Prostate gland (tissue), 2 donors: ENCODE measurements around the gene DNAAF5. TPM values are rescaled to one million over a fixed set of nuclear protein-coding genes. Genes with fewer than 3 reads are reported as not detected.
A peak's percentile ranks its signal among the peaks of the same experiment; 100 is the strongest.

ENCODE experiments used
- DNase-seq: peaks from one replicate; pipeline ENCODE4 v3.0.0-alpha.2; 2019; ENCODE audit warnings: low spot score
- H3K27ac ChIP-seq, 2 donors: fragments of 200-600 bp; sonication (generic); 2 replicates each; pipeline ENCODE4 v1.5.1; 2017 to 2019
- H3K27me3 ChIP-seq: fragments of 200-600 bp; sonication (generic); replicated peaks from 2 replicates; pipeline ENCODE4 v1.5.1; 2019; ENCODE audit not compliant: insufficient read depth
- H3K36me3 ChIP-seq, 2 donors: fragments of 200-600 bp; sonication (generic); 1 replicate in 1 of 2; 2 replicates in 1 of 2; pipeline versions ENCODE4 v1.5.1 to v1.8.1; 2017 to 2019
- H3K4me1 ChIP-seq: fragments of 200-600 bp; sonication (generic); replicated peaks from 2 replicates; pipeline ENCODE4 v1.5.1; 2019
- H3K4me3 ChIP-seq, 2 donors: fragments of 200-600 bp; sonication (generic); 2 replicates each; pipeline ENCODE4 v1.5.1; 2017 to 2019
- H3K9me3 ChIP-seq: fragments of 200-600 bp; sonication (generic); 2 replicates; pipeline ENCODE4 v1.5.1; 2017
- CTCF ChIP-seq, 4 experiments: fragments of 200-600 bp in 2 of 4; fragments of 450-650 bp in 2 of 4; sonication (generic) in 2 of 4; IDR thresholded peaks; 1 replicate in 3 of 4; 2 replicates in 1 of 4; pipeline ENCODE4 v1.5.1; 2016 to 2019; ENCODE audit warnings: antibody characterized with exemption in 4 of 4, mild to moderate bottlenecking in 2 of 4, moderate library complexity in 2 of 4
- POLR2A ChIP-seq: fragments of 450-650 bp; IDR thresholded peaks from one replicate; pipeline ENCODE4 v1.6.1; 2016; ENCODE audit warnings: antibody characterized with exemption, mild to moderate bottlenecking
- POLR2AphosphoS5 ChIP-seq: sonication (generic); formaldehyde crosslinking; IDR thresholded peaks from one replicate; pipeline ENCODE4 v1.6.1; 2017; ENCODE audit warnings: antibody characterized with exemption
- WGBS: methylation state at CpG from one replicate; pipeline ENCODE4 v1.1.5; 2018; 5-methylcytosine and 5-hydroxymethylcytosine counted together
- intact Hi-C: fragments of 100-400 bp; cut with DNase I; formaldehyde crosslinking; loops from one replicate; pipeline ENCODE4 v1.14.2; 2022
- total RNA-seq, 2 donors: library from RNA; depleted of rRNA; stranded (reverse); fragments of >200 nt; gene quantifications; one replicate each; pipeline ENCODE4 v1.1.0, GENCODE V29; 2016

DNAAF5 gene
- total RNA-seq, 2 donors from 2014 or later, result 30.8 to 52.0 TPM

- no peaks in the 10 kb centered on the region for H3K27me3 ChIP-seq
- peaks cover 16% of the 10 kb centered on the region for H3K4me1 ChIP-seq
- TF ChIP-seq CTCF (IDR thresholded peaks at IDR 0.05) (peak; percentile 90 to 97 (median 92)), POLR2AphosphoS5 (no peak)
- intact Hi-C loops, result loop anchor here (2.0 to 5.0 kb wide), 2 partner anchors 252 to 452 kb away; no protein-coding TSS in a partner anchor
- H3K9me3 ChIP-seq, result no peaks in the 10 kb centered on the region
- H3K27ac ChIP-seq, result no peak overlapping the region
- 51% methylated on average over 43 of the region's 65 CpGs for WGBS
- no peak overlapping the region for H3K4me3 ChIP-seq
- peak; percentile 43 for DNase-seq
- no peaks in the 10 kb centered on the region for H3K36me3 ChIP-seq
Measured at GRCh38 chr7:774161-775109, 47.9 kb downstream of the DNAAF5 start.

GRCh38 chr7:776381-776780 lies 49.9 kb downstream of the DNAAF5 start:
- Histone ChIP-seq H3K4me1 (peaks cover 6% of the 10 kb centered on the region), H3K36me3 (no peaks in the 10 kb centered on the region), H3K4me3 (no peak overlapping the region), H3K9me3 (no peaks in the 10 kb centered on the region), H3K27me3 (no peaks in the 10 kb centered on the region), H3K27ac (no peak overlapping the region)
- no peak for TF ChIP-seq POLR2A
- no peak for TF ChIP-seq POLR2AphosphoS5
- no peak for TF ChIP-seq CTCF (IDR thresholded peaks at IDR 0.05)
- WGBS, result 95% methylated on average over 9 of the region's 10 CpGs
- intact Hi-C loops, result no loop called here
- DNase-seq, result no peak

GRCh38 chr7:776992-777727 lies 50.7 kb downstream of the DNAAF5 start:
- Histone ChIP-seq H3K36me3 (no peaks in the 10 kb centered on the region), H3K27ac (no peak overlapping the region), H3K9me3 (no peaks in the 10 kb centered on the region), H3K4me1 (no peaks in the 10 kb centered on the region), H3K27me3 (no peaks in the 10 kb centered on the region), H3K4me3 (no peak overlapping the region)
- TF ChIP-seq POLR2A, result no peak
- TF ChIP-seq POLR2AphosphoS5, result no peak
- TF ChIP-seq CTCF (IDR thresholded peaks at IDR 0.05), result no peak
- DNase-seq, result no peak
- intact Hi-C loops, result no loop called here
- 88% methylated on average over 26 of the region's 26 CpGs for WGBS

GRCh38 chr7:777728-778078 lies 51.2 kb downstream of the DNAAF5 start:
- no peaks in the 10 kb centered on the region for H3K4me1 ChIP-seq
- 85% methylated on average over 16 of the region's 16 CpGs for WGBS
- H3K27me3 ChIP-seq, result no peaks in the 10 kb centered on the region
- intact Hi-C loops, result no loop called here
- no peak for DNase-seq
- H3K27ac ChIP-seq, result no peak overlapping the region
- TF ChIP-seq CTCF (IDR thresholded peaks at IDR 0.05) (no peak), POLR2A (no peak), POLR2AphosphoS5 (no peak)
- H3K9me3 ChIP-seq, result no peaks in the 10 kb centered on the region
- H3K36me3 ChIP-seq, result no peaks in the 10 kb centered on the region
- no peak overlapping the region for H3K4me3 ChIP-seq
